HG03025 (cell line): Measurements from ENCODE around the gene SPRED2.

ENCODE experiments used
- ATAC-seq: cut with Tn5 transposase; IDR thresholded peaks from one replicate; pipeline ENCODE4 v1.9.1; 2021; ENCODE audit warnings: mild to moderate bottlenecking, moderate library complexity; ENCODE audit not compliant: unreplicated experiment, low FRiP score

Gene SPRED2

DNA sequence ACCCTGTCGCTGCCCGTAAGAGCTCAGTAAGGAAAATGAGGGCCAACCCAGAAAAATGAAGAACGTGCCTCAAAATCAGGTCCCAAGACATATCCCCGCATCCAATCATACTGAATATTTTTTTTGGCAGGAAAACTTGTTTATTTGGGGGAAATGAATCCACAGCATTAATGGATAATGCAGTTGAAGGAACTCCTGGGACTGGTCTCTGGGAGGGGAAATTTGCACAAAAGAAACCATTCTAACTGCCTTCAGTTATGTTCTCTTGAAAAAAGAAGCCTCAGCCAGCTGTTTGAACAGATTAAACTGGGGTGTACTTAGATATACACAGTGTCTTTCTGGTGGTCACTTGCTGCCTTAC, 61.3 kb downstream of the SPRED2 start:
- no peak for ATAC-seq

- no peak for ATAC-seq
Measured at GRCh38 chr2:65370387-65371073, 61.9 kb downstream of the SPRED2 start.

DNA sequence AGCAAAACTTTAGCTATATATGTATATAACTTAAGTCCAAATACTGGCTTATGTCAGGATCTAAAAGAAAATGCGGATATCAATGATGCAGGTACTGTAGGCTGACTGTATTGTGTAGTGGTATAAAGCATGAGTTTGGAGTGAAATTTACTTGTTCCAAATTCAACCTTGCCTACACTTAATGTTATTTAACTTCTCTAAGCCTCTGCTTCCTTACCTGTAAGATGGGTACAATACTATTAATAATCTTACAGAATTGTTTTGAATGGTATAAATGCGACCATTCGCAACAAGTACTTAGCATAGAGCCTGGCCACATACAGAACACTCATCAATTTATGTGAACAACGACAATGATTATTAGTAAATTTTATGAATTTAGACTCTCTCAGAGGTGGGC, 62.4 kb downstream of the SPRED2 start:
- no peak for ATAC-seq

DNA sequence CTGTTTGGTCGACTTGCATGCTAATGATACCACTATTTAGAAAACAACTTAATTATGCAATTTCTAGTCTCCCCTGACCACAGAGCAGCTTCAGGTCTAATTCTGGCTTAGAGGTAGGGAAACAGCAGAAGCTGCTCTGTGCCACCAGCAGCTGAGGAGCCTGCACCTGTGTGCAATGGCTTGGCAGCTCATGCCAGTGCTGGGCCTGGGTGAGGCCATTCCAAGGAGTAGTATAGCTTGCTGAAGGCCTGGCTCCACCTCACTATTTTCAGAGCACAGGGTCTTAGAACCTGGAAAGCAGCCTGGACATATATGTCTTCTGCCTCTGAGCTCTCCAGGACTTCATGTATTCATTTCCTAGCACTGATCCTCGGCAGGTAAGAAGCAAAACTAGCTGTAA, 62.8 kb downstream of the SPRED2 start:
- no peak for ATAC-seq

GRCh38 chr2:65368468-65368867, 63.9 kb downstream of the SPRED2 start:
- no peak for ATAC-seq

DNA sequence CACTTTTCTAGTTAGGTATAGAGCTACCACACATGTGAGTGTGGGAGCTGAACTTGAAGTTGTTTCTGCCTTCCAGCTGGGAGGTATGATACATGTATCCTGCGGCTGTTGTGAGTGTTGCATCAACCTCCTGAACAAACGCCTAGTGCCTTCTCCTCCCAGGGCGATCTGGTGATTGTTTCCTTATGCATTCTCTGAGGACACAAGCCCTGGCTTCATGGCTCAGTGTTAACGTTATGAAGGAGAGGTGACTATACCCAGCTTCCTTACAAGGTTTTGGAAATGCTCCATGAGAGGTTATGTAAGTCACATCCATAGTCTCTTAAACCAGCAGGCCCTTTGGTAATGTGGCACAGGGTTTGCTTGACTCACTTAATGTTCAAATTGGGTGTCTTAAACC, 64.9 kb downstream of the SPRED2 start:
- no peak for ATAC-seq

GRCh38 chr2:65366595-65367125, 65.7 kb downstream of the SPRED2 start:
- ATAC-seq, result no peak

GRCh38 chr2:65364986-65365733, 67.2 kb downstream of the SPRED2 start:
- no peak for ATAC-seq

- no peak for ATAC-seq
Measured at GRCh38 chr2:65363879-65364666, 68.3 kb downstream of the SPRED2 start.

DNA sequence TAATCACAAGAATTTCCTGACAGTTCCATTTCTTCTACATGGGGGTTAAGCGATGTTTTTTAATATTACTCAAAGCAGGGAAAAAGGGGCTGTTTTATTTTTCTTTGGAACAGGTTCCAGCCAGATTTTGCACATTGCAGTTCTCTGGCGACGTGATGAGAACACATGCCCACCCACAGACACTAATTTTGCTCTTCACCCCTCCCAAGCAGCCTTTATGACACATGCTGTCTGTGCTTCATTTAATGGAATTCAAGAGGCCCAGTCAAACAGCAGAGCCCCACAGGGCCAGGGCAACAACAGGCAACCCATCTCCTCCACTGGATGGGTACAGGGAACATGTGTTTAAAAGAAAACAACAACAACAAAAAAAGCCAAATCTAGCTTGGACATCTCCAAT, 70.8 kb downstream of the SPRED2 start:
- no peak for ATAC-seq

- no peak for ATAC-seq
Measured at GRCh38 chr2:65360441-65360840, 72.0 kb downstream of the SPRED2 start.

- no peak for ATAC-seq
Measured at GRCh38 chr2:65358678-65359400, 73.6 kb downstream of the SPRED2 start.

- ATAC-seq, result peak; percentile 76
Measured at GRCh38 chr2:65357959-65358294, 74.5 kb downstream of the SPRED2 start.

DNA sequence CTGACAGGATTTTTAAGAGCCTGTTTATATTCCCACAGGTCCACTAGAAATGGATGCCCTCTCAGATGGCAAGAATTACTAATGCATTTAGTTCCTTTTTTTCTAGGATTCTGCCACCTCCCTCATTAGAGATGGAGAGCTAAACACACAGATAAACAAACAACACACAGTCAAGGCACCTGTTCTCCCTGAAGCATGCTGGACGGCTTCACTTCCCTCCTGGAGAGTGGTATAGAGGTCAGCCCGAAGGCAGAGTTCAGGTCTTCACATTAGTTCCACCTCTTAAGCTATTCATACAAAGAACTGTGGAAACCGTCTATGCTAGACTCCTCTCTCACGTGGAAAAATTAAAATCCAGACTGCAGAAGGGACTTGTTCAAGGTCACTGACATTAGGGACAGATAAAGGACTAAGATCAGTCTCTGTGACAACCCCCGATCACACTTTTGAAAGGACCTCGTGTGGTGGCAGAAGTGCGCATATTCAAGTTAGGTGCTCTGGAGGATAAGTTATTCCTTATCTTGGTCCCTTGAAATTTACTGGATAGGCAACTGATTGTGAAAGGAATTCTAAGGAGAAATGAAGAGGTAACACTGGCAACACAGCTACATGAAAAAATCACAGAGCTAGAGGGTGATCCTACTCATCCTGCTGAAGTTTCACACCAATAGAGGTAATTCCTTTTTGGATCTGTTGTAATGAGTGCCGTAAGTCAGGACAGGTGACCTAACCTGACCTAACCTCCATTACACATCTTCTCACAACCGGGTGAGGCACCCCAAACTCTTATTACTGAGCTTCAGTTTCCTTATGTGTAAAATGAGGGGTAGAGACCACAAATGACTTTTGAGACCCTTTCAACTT, 75.1 kb downstream of the SPRED2 start:
- peak; percentile 41 for ATAC-seq

- ATAC-seq, result no peak
Measured at GRCh38 chr2:65355186-65355831, 77.1 kb downstream of the SPRED2 start.

GRCh38 chr2:65354773-65355172, 77.6 kb downstream of the SPRED2 start:
- no peak for ATAC-seq

GRCh38 chr2:65353927-65354326, 78.5 kb downstream of the SPRED2 start:
- no peak for ATAC-seq

DNA sequence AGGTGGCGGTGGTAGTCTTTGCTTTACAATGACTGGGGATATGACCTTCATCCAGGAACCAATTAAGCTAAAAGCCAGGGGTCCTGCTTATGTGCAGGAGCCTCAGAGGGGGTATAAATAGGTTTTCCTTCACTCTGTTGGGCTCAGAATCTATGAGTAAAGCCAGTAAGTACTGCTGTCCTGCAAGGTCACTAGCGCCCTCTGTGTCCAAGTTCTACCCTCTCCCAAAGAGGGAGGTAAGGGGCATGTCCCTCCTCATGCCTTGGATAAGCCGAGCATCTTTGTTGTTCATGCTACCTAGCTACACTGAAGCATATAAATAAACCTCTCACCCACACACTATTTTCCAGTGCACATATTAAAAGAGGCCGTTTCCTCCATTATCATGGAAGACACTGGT, 79.4 kb downstream of the SPRED2 start:
- no peak for ATAC-seq

DNA sequence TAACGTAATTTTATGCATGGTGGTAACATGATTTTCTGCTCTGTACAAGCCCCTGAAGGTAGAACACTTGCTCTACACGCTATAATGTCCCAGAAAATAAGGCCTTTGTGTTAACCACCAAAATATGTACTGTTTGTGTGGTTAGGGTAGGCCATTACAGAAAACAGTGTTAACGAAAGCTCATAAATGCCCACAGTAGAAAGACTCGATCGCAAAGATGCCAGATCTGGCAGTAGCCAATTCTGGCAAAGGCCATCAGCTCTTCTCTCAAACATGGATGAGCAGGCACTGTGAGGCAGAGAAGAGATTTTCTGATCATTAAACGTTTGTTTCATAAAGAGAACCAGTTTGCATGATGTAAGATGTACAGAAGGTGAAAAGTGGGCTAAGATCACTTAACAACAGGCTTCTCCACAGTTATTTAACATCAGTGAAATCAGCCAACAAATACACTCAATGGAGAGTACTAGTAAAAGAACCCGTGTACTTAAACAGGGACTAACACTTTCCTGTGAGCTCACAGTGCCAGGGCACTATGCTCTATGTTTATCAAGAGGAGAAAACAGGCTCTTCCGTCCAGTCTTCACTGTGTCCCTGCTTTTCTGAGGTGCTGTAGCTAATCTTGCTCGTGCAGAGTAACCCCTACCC, 80.3 kb downstream of the SPRED2 start:
- no peak for ATAC-seq
